ENCODE data around the gene PCDHGC3.

GRCh38 chr5:141490771-141491170, 15.0 kb downstream of the PCDHGC3 start:
- no peak for TF ChIP-seq CTCF (IDR thresholded peaks at IDR 0.05; ENCODE audit: control extremely low read depth in 1 of 3, insufficient read depth in 1 of 3, low read depth in 1 of 3, low read length in 3 of 3)
- TF ChIP-seq POLR2A (IDR thresholded peaks at IDR 0.05; ENCODE audit: control extremely low read depth in 1 of 2, low read depth in 2 of 2, low read length in 2 of 2), result no peak
- no peak for TF ChIP-seq USF2 (IDR thresholded peaks at IDR 0.05; ENCODE audit: low read length)
- no peak for TF ChIP-seq MAX (IDR thresholded peaks at IDR 0.05)
- no peak for TF ChIP-seq ATF3 (IDR thresholded peaks at IDR 0.05; ENCODE audit: insufficient read depth, low read depth, low read length)
- no peak for TF ChIP-seq SUZ12 (IDR thresholded peaks at IDR 0.05; ENCODE audit: low read length)
- TF ChIP-seq EZH2 (IDR thresholded peaks at IDR 0.05; ENCODE audit: low read depth, low read length, severe bottlenecking), result no peak
- TF ChIP-seq SIN3A (conservative IDR thresholded peaks at IDR 0.05 in 1 of 2, IDR thresholded peaks at IDR 0.05 in 1 of 2; ENCODE audit: low read depth in 1 of 2, low read length in 2 of 2), result no peak
- no peak for TF ChIP-seq SIRT6 (IDR thresholded peaks at IDR 0.05; ENCODE audit: low read length)
- no peak for TF ChIP-seq EP300 (IDR thresholded peaks at IDR 0.05; ENCODE audit: borderline replicate concordance in 1 of 2, low read depth in 2 of 2, low read length in 2 of 2)
- TF ChIP-seq KDM1A (IDR thresholded peaks at IDR 0.05; ENCODE audit: borderline replicate concordance, low read length), result no peak
